SU-DHL-6 (cell line): Measurements from ENCODE around the gene CHEK2.

Source experiments
- H2AFZ ChIP-seq: fragments of 200-600 bp; sonication (generic); 2 replicates; pipeline ENCODE4 v1.6.1; 2014; ENCODE audit warnings: low read depth, mild to moderate bottlenecking, moderate library complexity, mixed read lengths, antibody characterized with exemption, low read length; ENCODE audit not compliant: severe bottlenecking
- H3F3A ChIP-seq: fragments of 200-600 bp; shearing (Covaris generic); 2 replicates; pipeline ENCODE4 v1.6.0; 2016; ENCODE audit warnings: antibody characterized with exemption, mild to moderate bottlenecking; ENCODE audit not compliant: insufficient read depth
- H3K27ac ChIP-seq: fragments of 200-600 bp; sonication (generic); 2 replicates; pipeline ENCODE4 v1.5.1; 2016; ENCODE audit warnings: low read depth, mild to moderate bottlenecking, low read length, moderate library complexity, mixed read lengths
- H3K27me3 ChIP-seq: fragments of 200-600 bp; sonication (generic), shearing (Covaris generic); 2 replicates; pipeline ENCODE4 v1.6.0; 2014; ENCODE audit warnings: mild to moderate bottlenecking, low read length
- H3K36me3 ChIP-seq: fragments of 200-600 bp; sonication (generic); 2 replicates; pipeline ENCODE4 v1.6.1; 2014; ENCODE audit warnings: mild to moderate bottlenecking, low read length, mixed read lengths
- H3K4me2 ChIP-seq: fragments of 300-600, 200-600 bp; shearing (Covaris generic), sonication (generic); 2 replicates; pipeline ENCODE4 v1.6.0; 2014; ENCODE audit warnings: low read length, low read depth, mild to moderate bottlenecking; ENCODE audit not compliant: poor library complexity, severe bottlenecking
- H3K4me3 ChIP-seq: fragments of 200-600 bp; sonication (generic); 2 replicates; pipeline ENCODE4 v1.5.1; 2014; ENCODE audit warnings: antibody characterized with exemption, low read length, mild to moderate bottlenecking, mixed read lengths; ENCODE audit not compliant: insufficient read depth, poor library complexity, severe bottlenecking
- H3K79me2 ChIP-seq: fragments of 200-600 bp; sonication (generic); 2 replicates; pipeline ENCODE4 v1.6.1; 2014; ENCODE audit warnings: mild to moderate bottlenecking, low read length, moderate library complexity; ENCODE audit not compliant: insufficient read depth
- H3K9ac ChIP-seq: fragments of 200-600 bp; sonication (generic); 2 replicates; pipeline ENCODE4 v1.7.0; 2014; ENCODE audit warnings: mild to moderate bottlenecking, low read length
- H3K9me2 ChIP-seq: fragments of 200-600 bp; sonication (generic); replicated peaks from 2 replicates; pipeline ENCODE4 v1.6.1; 2014; ENCODE audit warnings: low read length; ENCODE audit not compliant: insufficient read depth
- H3K9me3 ChIP-seq: fragments of 200-600 bp; sonication (generic); 2 replicates; pipeline ENCODE4 v1.6.1; 2014; ENCODE audit warnings: low read length, mixed read lengths; ENCODE audit not compliant: insufficient read depth
- H4K20me1 ChIP-seq: fragments of 200-600 bp; sonication (generic); 2 replicates; pipeline ENCODE4 v1.6.1; 2014; ENCODE audit warnings: low read depth, mild to moderate bottlenecking, antibody characterized with exemption, low read length, moderate library complexity, mixed read lengths
- CTCF ChIP-seq: fragments of 200-600 bp; sonication (generic); IDR thresholded peaks from one replicate; pipeline ENCODE4 v1.5.1; 2017; ENCODE audit warnings: antibody characterized with exemption, mild to moderate bottlenecking, low read length, moderate library complexity; ENCODE audit not compliant: insufficient read depth, poor library complexity, severe bottlenecking
- EZH2phosphoT487 ChIP-seq: fragments of 200-600 bp; sonication (generic), shearing (Covaris generic); conservative IDR thresholded peaks from 2 replicates; pipeline ENCODE4 v1.6.1; 2018; ENCODE audit warnings: mild to moderate bottlenecking, antibody characterized with exemption, low read length, moderate library complexity, mixed read lengths

Gene CHEK2

GRCh38 chr22:28647216-28647615, 94.4 kb downstream of the CHEK2 start:
- Histone ChIP-seq H4K20me1 (no peaks in the 10 kb centered on the region), H3K27me3 (no peaks in the 10 kb centered on the region), H2AFZ (no peak overlapping the region), H3K27ac (no peak overlapping the region), H3K36me3 (no peaks in the 10 kb centered on the region), H3K9me3 (no peaks in the 10 kb centered on the region), H3K79me2 (no peaks in the 10 kb centered on the region), H3K4me3 (no peak overlapping the region), H3F3A (no peaks in the 10 kb centered on the region), H3K9me2 (no peaks in the 10 kb centered on the region), H3K9ac (no peak overlapping the region), H3K4me2 (no peak overlapping the region)
- TF ChIP-seq EZH2phosphoT487, result no peak
- no peak for TF ChIP-seq CTCF

GRCh38 chr22:28639321-28639720, 102.3 kb downstream of the CHEK2 start:
- Histone ChIP-seq H3F3A (no peaks in the 10 kb centered on the region), H3K4me2 (no peak overlapping the region), H2AFZ (no peak overlapping the region), H3K36me3 (no peaks in the 10 kb centered on the region), H4K20me1 (peaks cover 4% of the 10 kb centered on the region; the same call in 1 of the 2 replicates), H3K27me3 (no peaks in the 10 kb centered on the region), H3K4me3 (no peak overlapping the region), H3K9me2 (no peaks in the 10 kb centered on the region), H3K27ac (no peak overlapping the region), H3K79me2 (no peaks in the 10 kb centered on the region), H3K9me3 (no peaks in the 10 kb centered on the region), H3K9ac (no peak overlapping the region)
- TF ChIP-seq EZH2phosphoT487 (no peak), CTCF (no peak)
